Activated naive CD8-positive, alpha-beta T cell treated with anti-CD3 and anti-CD28 coated beads, Interleukin-2, amount 50 U/mL, for 24 hours (primary cell): ENCODE data around the gene URB2.
"Not testable (repeated sequence)": the region's sequence is repeated elsewhere in the genome, so short reads cannot be mapped to it uniquely, and the experiment has no call there.

Source experiments
- ATAC-seq: fragments of 150-1000 bp; cut with Tn5 transposase; one replicate; pipeline ENCODE4 v1.10.0; 2021
- DNase-seq: peaks from one replicate; pipeline ENCODE4 v3.0.0; 2021
- H3K27ac Mint-ChIP-seq: one replicate; pipeline ENCODE4 v1.8.0; 2021; ENCODE audit warnings: mild to moderate bottlenecking, mixed read lengths
- H3K27me3 Mint-ChIP-seq: one replicate; pipeline ENCODE4 v1.8.0; 2021; ENCODE audit warnings: mixed read lengths
- H3K36me3 Mint-ChIP-seq: one replicate; pipeline ENCODE4 v1.8.0; 2021; ENCODE audit warnings: low read depth, mixed read lengths
- H3K4me1 Mint-ChIP-seq: one replicate; pipeline ENCODE4 v1.8.0; 2021; ENCODE audit warnings: mixed read lengths
- H3K4me3 Mint-ChIP-seq: one replicate; pipeline ENCODE4 v1.8.0; 2021; ENCODE audit warnings: mild to moderate bottlenecking, moderate library complexity, mixed read lengths
- H3K9me3 Mint-ChIP-seq: one replicate; pipeline ENCODE4 v1.8.0; 2021; ENCODE audit warnings: mixed read lengths

The URB2 gene

GRCh38 chr1:229674042-229674441 lies 48.0 kb downstream of the URB2 start:
- Mint-ChIP-seq H3K27ac (no peak overlapping the region), H3K4me1 (peaks cover 15% of the 10 kb centered on the region), H3K36me3 (peaks cover 9% of the 10 kb centered on the region), H3K4me3 (no peak overlapping the region), H3K9me3 (no peaks in the 10 kb centered on the region), H3K27me3 (no peaks in the 10 kb centered on the region)
- DNase-seq (no peak), ATAC-seq (peak; percentile 36)

GRCh38 chr1:229675396-229675795 lies 49.3 kb downstream of the URB2 start:
- peaks cover 7% of the 10 kb centered on the region for H3K36me3 Mint-ChIP-seq
- H3K27ac Mint-ChIP-seq, result no peak overlapping the region
- H3K4me3 Mint-ChIP-seq, result no peak overlapping the region
- no peaks in the 10 kb centered on the region for H3K9me3 Mint-ChIP-seq
- H3K4me1 Mint-ChIP-seq, result peaks cover 15% of the 10 kb centered on the region
- no peak for ATAC-seq
- DNase-seq, result no peak
- no peaks in the 10 kb centered on the region for H3K27me3 Mint-ChIP-seq

- Mint-ChIP-seq H3K27ac (no peak overlapping the region), H3K36me3 (peaks cover 15% of the 10 kb centered on the region), H3K4me1 (no peaks in the 10 kb centered on the region), H3K4me3 (no peak overlapping the region), H3K9me3 (peaks cover 23% of the 10 kb centered on the region), H3K27me3 (peaks cover 1% of the 10 kb centered on the region)
- DNase-seq, result no peak
- no peak for ATAC-seq
Observed at GRCh38 chr1:229685149-229685548, 59.1 kb downstream of the URB2 start.

GRCh38 chr1:229689273-229689672 lies 63.2 kb downstream of the URB2 start:
- DNase-seq (no peak), ATAC-seq (no peak)
- H3K9me3 Mint-ChIP-seq, result peaks cover 16% of the 10 kb centered on the region
- H3K4me3 Mint-ChIP-seq, result no peak overlapping the region
- H3K36me3 Mint-ChIP-seq, result peaks cover 10% of the 10 kb centered on the region
- no peak overlapping the region for H3K27ac Mint-ChIP-seq
- H3K4me1 Mint-ChIP-seq, result peaks cover 22% of the 10 kb centered on the region
- peaks cover 9% of the 10 kb centered on the region for H3K27me3 Mint-ChIP-seq

DNA sequence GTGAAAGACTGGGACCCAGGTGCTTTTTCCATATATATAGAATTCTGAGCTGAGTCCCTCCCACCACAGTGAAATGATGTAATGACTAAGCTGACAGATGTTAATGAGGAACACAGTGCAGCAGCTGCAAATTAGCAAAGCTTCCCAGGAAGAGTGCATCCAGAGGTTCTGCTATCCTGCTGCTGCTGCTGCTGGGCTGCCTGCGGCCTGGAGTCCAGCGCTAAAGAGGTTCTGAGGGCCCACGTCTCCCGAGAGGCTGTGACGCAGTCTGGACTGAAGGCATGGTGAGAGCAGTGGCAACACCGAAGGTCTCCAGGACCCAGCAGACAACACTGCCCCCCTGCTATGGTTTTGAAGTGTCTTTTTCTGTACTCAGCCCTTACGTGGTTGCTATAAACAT lies 63.9 kb downstream of the URB2 start:
- no peak overlapping the region for H3K27ac Mint-ChIP-seq
- H3K4me1 Mint-ChIP-seq, result peaks cover 22% of the 10 kb centered on the region
- ATAC-seq (no peak), DNase-seq (no peak)
- peaks cover 13% of the 10 kb centered on the region for H3K9me3 Mint-ChIP-seq
- H3K27me3 Mint-ChIP-seq, result peaks cover 9% of the 10 kb centered on the region
- H3K36me3 Mint-ChIP-seq, result peaks cover 9% of the 10 kb centered on the region
- H3K4me3 Mint-ChIP-seq, result no peak overlapping the region

- peaks cover 5% of the 10 kb centered on the region for H3K9me3 Mint-ChIP-seq
Observed at GRCh38 chr1:229690662-229691061, 64.6 kb downstream of the URB2 start.

DNA sequence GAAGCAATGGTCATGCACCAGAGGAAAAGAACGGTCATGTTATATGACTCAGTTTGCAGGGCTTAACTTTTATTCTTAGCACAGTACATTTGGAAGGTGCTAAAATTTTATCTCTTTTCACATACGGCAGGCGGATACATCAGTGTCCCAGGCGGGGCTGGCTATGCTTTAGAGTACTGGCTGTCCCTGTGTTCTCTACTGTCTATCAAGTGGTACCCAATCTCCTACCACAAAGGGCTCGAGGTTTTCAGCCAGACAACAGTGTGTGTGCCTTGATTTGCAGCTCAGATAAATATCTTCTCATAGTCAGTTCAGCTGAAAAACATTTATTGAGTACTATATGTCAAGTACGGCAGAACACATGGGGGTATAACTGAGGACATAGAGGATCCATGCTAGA lies 65.3 kb downstream of the URB2 start:
- peaks cover 22% of the 10 kb centered on the region for H3K4me1 Mint-ChIP-seq
- DNase-seq, result no peak
- H3K27me3 Mint-ChIP-seq, result peaks cover 9% of the 10 kb centered on the region
- ATAC-seq, result no peak
- H3K36me3 Mint-ChIP-seq, result no peaks in the 10 kb centered on the region
- no peaks in the 10 kb centered on the region for H3K9me3 Mint-ChIP-seq
- no peak overlapping the region for H3K27ac Mint-ChIP-seq
- no peak overlapping the region for H3K4me3 Mint-ChIP-seq

More at GRCh38 chr1:229690662-229691061, 64.6 kb downstream of the URB2 start:
- DNase-seq (no peak), ATAC-seq (no peak)
- Mint-ChIP-seq H3K4me1 (peaks cover 22% of the 10 kb centered on the region), H3K36me3 (peaks cover 3% of the 10 kb centered on the region), H3K27ac (no peak overlapping the region), H3K4me3 (no peak overlapping the region), H3K27me3 (peaks cover 9% of the 10 kb centered on the region)

DNA sequence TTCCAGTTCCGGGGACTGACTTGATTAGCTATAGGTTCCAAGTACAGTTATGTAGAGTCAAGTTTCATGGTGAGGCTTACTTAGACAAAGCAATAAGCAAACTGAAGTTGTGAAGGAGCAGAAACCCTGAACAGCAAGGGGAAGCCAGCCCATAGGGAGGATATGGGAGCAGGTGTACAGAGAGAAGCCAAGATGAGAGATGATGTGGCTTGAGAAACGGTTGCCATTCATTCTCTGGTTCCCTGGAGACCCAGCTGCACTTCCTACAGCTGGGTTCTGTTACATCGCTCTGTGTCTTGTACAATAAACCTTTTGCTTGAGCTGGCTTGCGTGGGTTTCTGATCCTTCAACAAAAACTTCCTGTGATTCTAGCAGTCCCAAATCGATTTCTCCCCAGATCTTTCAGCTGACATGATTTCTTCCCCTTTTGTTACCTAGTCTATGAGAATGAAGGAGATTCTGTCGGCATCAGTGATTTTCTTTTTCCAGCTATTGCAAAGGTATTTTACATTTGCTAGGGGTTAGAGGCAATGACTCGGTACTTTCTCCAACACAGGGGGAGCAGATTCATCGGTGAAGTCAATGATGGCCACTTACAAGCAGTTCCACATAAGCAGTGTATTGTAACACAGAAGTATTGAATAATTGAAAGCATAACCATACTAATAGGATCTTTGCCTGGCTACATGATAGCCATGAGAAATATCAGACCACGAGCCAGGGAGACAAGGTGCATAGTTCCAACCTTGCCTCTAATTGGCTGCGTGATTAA lies 67.3 kb downstream of the URB2 start:
- peaks cover 22% of the 10 kb centered on the region for H3K4me1 Mint-ChIP-seq

GRCh38 chr1:229694053-229694693 lies 68.1 kb downstream of the URB2 start:
- ATAC-seq (no peak), DNase-seq (no peak)
- H3K27ac Mint-ChIP-seq, result no peak overlapping the region
- no peaks in the 10 kb centered on the region for H3K36me3 Mint-ChIP-seq
- H3K27me3 Mint-ChIP-seq, result peaks cover 9% of the 10 kb centered on the region
- H3K4me1 Mint-ChIP-seq, result peaks cover 22% of the 10 kb centered on the region
- no peak overlapping the region for H3K4me3 Mint-ChIP-seq
- no peaks in the 10 kb centered on the region for H3K9me3 Mint-ChIP-seq

More for the DNA sequence above, 67.3 kb downstream of the URB2 start:
- ATAC-seq (no peak), DNase-seq (no peak)
- H3K27me3 Mint-ChIP-seq, result peaks cover 9% of the 10 kb centered on the region
- no peaks in the 10 kb centered on the region for H3K36me3 Mint-ChIP-seq
- no peak overlapping the region for H3K27ac Mint-ChIP-seq
- H3K9me3 Mint-ChIP-seq, result no peaks in the 10 kb centered on the region
- H3K4me3 Mint-ChIP-seq, result no peak overlapping the region

- Mint-ChIP-seq H3K9me3 (no peaks in the 10 kb centered on the region), H3K36me3 (no peaks in the 10 kb centered on the region), H3K4me3 (no peak overlapping the region), H3K4me1 (peaks cover 16% of the 10 kb centered on the region), H3K27me3 (peaks cover 9% of the 10 kb centered on the region), H3K27ac (no peak overlapping the region)
- DNase-seq (no peak), ATAC-seq (peak; percentile 63)
Observed at GRCh38 chr1:229696385-229696784, 70.3 kb downstream of the URB2 start.

- H3K4me3 Mint-ChIP-seq, result no peak overlapping the region
- H3K4me1 Mint-ChIP-seq, result no peaks in the 10 kb centered on the region
- ATAC-seq, result no peak
- H3K9me3 Mint-ChIP-seq, result peaks cover 3% of the 10 kb centered on the region
- H3K27me3 Mint-ChIP-seq, result peaks cover 3% of the 10 kb centered on the region
- no peak overlapping the region for H3K27ac Mint-ChIP-seq
- DNase-seq, result no peak
- no peaks in the 10 kb centered on the region for H3K36me3 Mint-ChIP-seq
Observed at GRCh38 chr1:229699613-229700267, 73.7 kb downstream of the URB2 start.

GRCh38 chr1:229704157-229704556 lies 78.1 kb downstream of the URB2 start:
- ATAC-seq, result no peak
- Mint-ChIP-seq H3K4me3 (no peak overlapping the region), H3K27me3 (peaks cover 6% of the 10 kb centered on the region), H3K27ac (no peak overlapping the region), H3K9me3 (peaks cover 8% of the 10 kb centered on the region), H3K36me3 (no peaks in the 10 kb centered on the region), H3K4me1 (no peaks in the 10 kb centered on the region)
- DNase-seq, result no peak

DNA sequence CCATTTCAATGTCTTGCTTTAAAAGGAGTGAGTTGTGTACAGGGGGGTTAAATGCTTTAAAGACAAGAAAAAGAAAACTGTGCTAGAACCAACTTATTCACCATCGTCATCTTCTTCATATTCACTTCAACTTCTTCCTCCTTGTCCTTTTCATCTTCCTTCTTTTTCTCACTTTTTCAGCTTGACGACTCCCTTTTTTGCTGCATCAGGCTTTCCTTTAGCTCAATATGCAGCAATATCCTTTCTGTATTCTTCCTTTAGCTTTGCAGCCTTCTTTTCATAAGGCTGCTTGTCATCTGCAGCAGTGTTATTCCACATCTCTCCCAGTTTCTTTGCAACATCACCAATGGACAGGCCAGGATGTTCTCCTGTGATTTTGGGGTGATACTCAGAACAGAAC lies 79.1 kb downstream of the URB2 start:
- H3K4me3 Mint-ChIP-seq, ATAC-seq: not testable (repeated sequence)

DNA sequence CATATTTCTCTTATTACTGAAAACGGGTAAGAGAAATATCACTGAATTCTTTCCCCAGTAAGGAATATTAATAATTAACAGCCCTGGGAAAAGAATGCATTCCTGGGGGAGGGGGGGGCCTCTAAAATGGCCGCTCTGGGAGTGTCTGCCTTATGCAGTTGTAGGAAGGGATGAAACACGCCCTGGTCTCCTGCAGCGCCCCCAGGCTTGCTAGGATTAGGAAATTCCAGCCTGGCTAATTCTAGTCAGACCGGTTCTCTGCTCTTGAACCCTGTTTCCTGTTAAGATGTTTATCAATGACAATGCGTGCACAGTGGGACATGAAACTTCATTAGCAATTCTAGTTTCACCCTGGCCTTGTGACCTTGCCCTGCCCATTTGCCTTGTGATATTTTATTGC lies 81.1 kb downstream of the URB2 start:
- ATAC-seq, H3K36me3 Mint-ChIP-seq, H3K27ac Mint-ChIP-seq, H3K4me1 Mint-ChIP-seq, H3K4me3 Mint-ChIP-seq, H3K27me3 Mint-ChIP-seq, H3K9me3 Mint-ChIP-seq, DNase-seq: not testable (repeated sequence)

More for the DNA sequence above, 79.1 kb downstream of the URB2 start:
- not testable (repeated sequence) for DNase-seq, H3K36me3 Mint-ChIP-seq, H3K27ac Mint-ChIP-seq, H3K27me3 Mint-ChIP-seq, H3K9me3 Mint-ChIP-seq, H3K4me1 Mint-ChIP-seq

- H3K4me1 Mint-ChIP-seq, result no peaks in the 10 kb centered on the region
- ATAC-seq (no peak), DNase-seq (no peak)
- peaks cover 4% of the 10 kb centered on the region for H3K9me3 Mint-ChIP-seq
- peaks cover 4% of the 10 kb centered on the region for H3K27me3 Mint-ChIP-seq
- no peak overlapping the region for H3K27ac Mint-ChIP-seq
- no peaks in the 10 kb centered on the region for H3K36me3 Mint-ChIP-seq
- no peak overlapping the region for H3K4me3 Mint-ChIP-seq
Observed at GRCh38 chr1:229709500-229710013, 83.5 kb downstream of the URB2 start.
